Measurements from ENCODE around the gene SUGP1.

- TF ChIP-seq GATA2 (IDR thresholded peaks at IDR 0.05; ENCODE audit: low read depth, low read length) (no peak), GATA3 (IDR thresholded peaks at IDR 0.05; ENCODE audit: low read depth, low read length) (no peak)
Observed at GRCh38 chr19:19278315-19278714, 42.0 kb downstream of the SUGP1 start.
